ENCODE results near the gene CKMT1B.

CKMT1B gene

DNA sequence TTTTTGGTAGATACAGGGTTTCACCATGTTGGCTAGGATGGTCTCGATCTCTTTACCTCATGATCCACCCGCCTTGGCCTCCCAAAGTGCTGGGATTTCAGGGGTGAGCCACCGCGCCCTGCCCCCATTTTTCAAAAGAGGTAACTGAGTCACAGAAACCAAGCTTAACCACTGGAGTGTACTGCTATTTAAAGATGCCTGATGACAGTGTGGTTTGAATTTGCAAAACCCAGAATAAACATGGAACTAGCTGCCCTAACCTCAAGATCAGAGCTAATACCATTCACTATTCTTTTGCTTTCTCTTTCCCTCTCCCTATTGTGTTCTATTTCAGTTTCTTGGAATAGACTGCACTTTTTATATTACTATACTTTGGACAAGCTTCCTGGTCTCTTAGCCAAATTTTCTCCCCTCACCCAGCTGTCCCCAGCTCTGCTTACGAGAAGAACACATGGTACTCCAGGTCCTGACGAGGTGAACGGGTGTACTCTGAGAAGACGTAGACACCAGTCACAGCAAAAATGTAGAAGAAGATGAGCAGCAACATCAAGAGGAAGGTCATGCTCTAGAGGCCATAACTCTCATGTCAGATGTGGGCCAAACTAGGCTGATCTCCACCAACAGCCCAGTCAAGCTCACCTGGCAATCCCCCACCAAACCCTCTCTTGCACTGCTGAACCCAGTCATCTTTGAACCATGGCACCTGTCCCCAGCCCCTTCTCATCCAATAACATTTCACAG is 44.8 kb downstream of the CKMT1B start:
- DNase-seq = peak; percentile 1
